Measurements from ENCODE around the gene MYLK4. TPM values are rescaled to one million over a fixed set of nuclear protein-coding genes. Genes with fewer than 3 reads are reported as not detected.

The MYLK4 gene
- polyA plus RNA-seq, 1 experiment: 0.21 TPM

GRCh38 chr6:2725364-2725988 lies 25.2 kb downstream of the MYLK4 start:
- POLR2A ChIA-PET: no interaction called here
- TF ChIP-seq, protein P1, sequence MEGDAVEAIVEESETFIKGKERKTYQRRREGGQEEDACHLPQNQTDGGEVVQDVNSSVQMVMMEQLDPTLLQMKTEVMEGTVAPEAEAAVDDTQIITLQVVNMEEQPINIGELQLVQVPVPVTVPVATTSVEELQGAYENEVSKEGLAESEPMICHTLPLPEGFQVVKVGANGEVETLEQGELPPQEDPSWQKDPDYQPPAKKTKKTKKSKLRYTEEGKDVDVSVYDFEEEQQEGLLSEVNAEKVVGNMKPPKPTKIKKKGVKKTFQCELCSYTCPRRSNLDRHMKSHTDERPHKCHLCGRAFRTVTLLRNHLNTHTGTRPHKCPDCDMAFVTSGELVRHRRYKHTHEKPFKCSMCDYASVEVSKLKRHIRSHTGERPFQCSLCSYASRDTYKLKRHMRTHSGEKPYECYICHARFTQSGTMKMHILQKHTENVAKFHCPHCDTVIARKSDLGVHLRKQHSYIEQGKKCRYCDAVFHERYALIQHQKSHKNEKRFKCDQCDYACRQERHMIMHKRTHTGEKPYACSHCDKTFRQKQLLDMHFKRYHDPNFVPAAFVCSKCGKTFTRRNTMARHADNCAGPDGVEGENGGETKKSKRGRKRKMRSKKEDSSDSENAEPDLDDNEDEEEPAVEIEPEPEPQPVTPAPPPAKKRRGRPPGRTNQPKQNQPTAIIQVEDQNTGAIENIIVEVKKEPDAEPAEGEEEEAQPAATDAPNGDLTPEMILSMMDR (IDR thresholded peaks at IDR 0.05; ENCODE audit: insufficient read depth, low read depth, low read length): no peak
- Histone ChIP-seq H3K4me3 (ENCODE audit: low read depth, low read length) (no peak overlapping the region), H3K27me3 (ENCODE audit: control insufficient read depth, insufficient read depth, low read length) (no peaks in the 10 kb centered on the region), H3K36me3 (ENCODE audit: control insufficient read depth, insufficient read depth, low read length) (no peaks in the 10 kb centered on the region)
- DNase-seq (ENCODE audit: low read depth): no peak
- CTCF ChIA-PET: interaction anchor here (0.9 to 1.1 kb wide), 3 partner anchors 9 to 13 kb away, joined by 3 read pairs; no protein-coding TSS in a partner anchor

GRCh38 chr6:2721219-2721618 lies 29.5 kb downstream of the MYLK4 start:
- POLR2A ChIA-PET: no interaction called here
- DNase-seq (ENCODE audit: low read depth): no peak
- TF ChIP-seq, protein P1 (IDR thresholded peaks at IDR 0.05; ENCODE audit: insufficient read depth, low read depth, low read length): no peak
- CTCF ChIA-PET: no interaction called here
- Histone ChIP-seq H3K4me3 (ENCODE audit: low read depth, low read length) (no peak overlapping the region), H3K36me3 (ENCODE audit: control insufficient read depth, insufficient read depth, low read length) (no peaks in the 10 kb centered on the region), H3K27me3 (ENCODE audit: control insufficient read depth, insufficient read depth, low read length) (no peaks in the 10 kb centered on the region)

DNA sequence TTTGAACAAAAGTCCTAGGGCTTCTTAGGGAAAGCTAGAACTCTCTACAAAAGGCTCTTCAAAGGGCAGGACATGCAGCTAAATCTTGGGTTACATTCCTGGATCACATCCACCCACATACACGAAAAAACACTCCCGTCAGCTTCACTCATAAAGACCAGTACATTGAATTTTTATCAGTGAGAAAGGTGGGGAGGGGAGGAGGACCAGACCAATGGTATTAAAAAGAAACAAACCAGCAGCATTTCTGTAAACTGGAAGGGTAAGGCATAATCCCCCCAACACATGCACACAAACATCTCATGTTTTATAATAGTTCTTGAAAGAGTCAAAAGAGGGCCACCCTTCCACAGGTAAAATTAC lies 31.6 kb downstream of the MYLK4 start:
- TF ChIP-seq, protein P1 (IDR thresholded peaks at IDR 0.05; ENCODE audit: insufficient read depth, low read depth, low read length): no peak
- CTCF ChIA-PET: interaction anchor here (0.8 to 1.0 kb wide), 3 partner anchors 9 to 1123 kb away, joined by 3 to 4 read pairs (median 3); no protein-coding TSS in a partner anchor

DNA sequence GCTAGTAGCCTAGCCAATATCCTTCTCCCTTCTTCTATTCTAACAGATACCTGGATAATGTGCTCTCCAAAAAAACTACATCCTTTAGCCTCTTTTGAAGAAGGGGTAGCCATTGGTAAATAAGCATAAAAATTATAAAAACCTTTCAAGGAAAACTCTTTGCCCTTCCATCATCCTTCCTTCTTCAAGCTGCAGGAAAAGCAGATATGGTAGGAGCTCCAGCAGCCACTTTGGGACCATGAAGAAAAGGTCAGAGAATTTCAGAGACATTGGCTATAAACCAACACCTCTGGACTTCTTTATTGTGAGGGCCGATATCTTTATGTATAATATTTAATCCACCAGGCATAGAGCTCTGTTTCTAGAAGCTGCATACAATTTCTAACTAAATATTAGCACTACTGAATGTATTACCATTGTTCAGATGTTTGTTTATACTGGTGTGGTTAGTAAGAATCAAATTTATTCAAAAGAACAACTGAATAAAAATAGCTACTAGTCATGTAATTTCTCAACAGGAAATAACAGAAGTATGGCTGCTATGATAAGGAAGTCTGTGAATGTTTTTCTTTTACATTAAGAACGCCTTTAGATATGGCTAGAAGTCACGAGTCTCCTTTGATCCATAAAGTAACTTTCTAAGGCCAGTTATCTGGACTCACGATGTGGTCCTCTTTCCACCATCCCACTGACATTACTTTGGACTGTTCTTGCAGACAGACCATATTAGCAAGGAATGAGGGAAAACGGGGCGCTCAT lies 32.2 kb downstream of the MYLK4 start:
- Histone ChIP-seq H3K4me3 (ENCODE audit: low read depth, low read length) (no peak overlapping the region), H3K27me3 (ENCODE audit: control insufficient read depth, insufficient read depth, low read length) (no peaks in the 10 kb centered on the region), H3K36me3 (ENCODE audit: control insufficient read depth, insufficient read depth, low read length) (no peaks in the 10 kb centered on the region)
- POLR2A ChIA-PET: no interaction called here
- TF ChIP-seq, protein P1 (IDR thresholded peaks at IDR 0.05; ENCODE audit: insufficient read depth, low read depth, low read length): no peak
- no peak for DNase-seq (ENCODE audit: low read depth)
- CTCF ChIA-PET: interaction anchor here (0.8 to 1.0 kb wide), 3 partner anchors 8 to 1123 kb away, joined by 3 to 4 read pairs (median 3); no protein-coding TSS in a partner anchor

More for the DNA sequence above, 31.6 kb downstream of the MYLK4 start:
- Histone ChIP-seq H3K36me3 (ENCODE audit: control insufficient read depth, insufficient read depth, low read length) (no peaks in the 10 kb centered on the region), H3K27me3 (ENCODE audit: control insufficient read depth, insufficient read depth, low read length) (no peaks in the 10 kb centered on the region), H3K4me3 (ENCODE audit: low read depth, low read length) (no peak overlapping the region)
- POLR2A ChIA-PET: no interaction called here
- no peak for DNase-seq (ENCODE audit: low read depth)

DNA sequence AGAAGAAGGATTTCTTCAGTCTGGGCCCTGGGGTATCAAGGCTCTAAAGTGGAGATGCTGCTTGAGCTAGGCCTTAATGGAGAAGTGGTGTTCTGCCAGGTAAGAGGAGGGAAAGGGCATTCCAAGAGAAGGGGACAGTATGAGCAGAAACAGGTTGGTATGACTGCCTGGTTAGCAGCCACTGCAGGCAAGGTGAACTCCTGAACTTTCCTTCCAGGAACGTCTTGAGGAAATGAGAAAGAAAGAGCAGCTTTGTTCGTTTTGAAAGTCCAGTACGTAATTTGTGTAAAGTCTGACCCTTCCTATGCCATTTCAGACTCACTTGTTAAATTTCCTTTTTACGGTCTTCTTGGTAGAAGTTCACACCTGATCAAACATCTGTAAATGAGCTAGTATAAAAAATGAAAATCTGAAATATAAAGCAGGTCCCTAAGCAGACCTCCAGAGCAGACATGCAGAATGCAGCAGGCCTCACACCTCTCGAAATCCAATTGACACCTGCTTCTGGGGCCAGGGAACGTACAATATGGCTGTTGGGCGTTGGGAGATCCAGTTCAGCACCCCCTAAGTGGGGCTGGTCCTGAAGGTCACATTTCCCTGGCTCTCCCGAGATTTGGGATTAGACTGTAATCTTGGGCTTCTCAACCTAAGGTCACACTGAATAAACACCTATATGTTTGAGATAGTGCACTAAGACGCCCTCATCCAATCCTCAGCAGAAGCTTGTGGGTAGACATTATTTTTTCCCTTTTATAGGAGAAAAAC lies 33.6 kb downstream of the MYLK4 start:
- ChIA-PET CTCF (interaction anchor here (0.7 to 1.4 kb wide), 7 partner anchors 8 to 35 kb away, joined by 3 to 4 read pairs (median 3); partner anchors contain the start of gene MYLK4), POLR2A (no interaction called here)
- TF ChIP-seq, protein P1 (IDR thresholded peaks at IDR 0.05; ENCODE audit: insufficient read depth, low read depth, low read length): no peak
- Histone ChIP-seq H3K36me3 (ENCODE audit: control insufficient read depth, insufficient read depth, low read length) (no peaks in the 10 kb centered on the region), H3K27me3 (ENCODE audit: control insufficient read depth, insufficient read depth, low read length) (no peaks in the 10 kb centered on the region), H3K4me3 (ENCODE audit: low read depth, low read length) (no peak overlapping the region)
- no peak for DNase-seq (ENCODE audit: low read depth)
